ENCODE data around the gene KIRREL1. TPM values are rescaled to one million over a fixed set of nuclear protein-coding genes. Genes with fewer than 3 reads are reported as not detected.

Gene KIRREL1
- total and polyA plus RNA-seq, 7 donors, result 0.92 to 57.0 (median 29.0) TPM

- intact Hi-C loops (cut with DNase I), result no loop called here
- no peaks in the 10 kb centered on the region for H3K27me3 ChIP-seq
- no peak overlapping the region for H3K4me3 ChIP-seq
- no peaks in the 10 kb centered on the region for H3K9me3 ChIP-seq
- 61 to 74% methylated on average over 4 of the region's 4 CpGs for WGBS, 2 donors
- peaks cover 0 to 74% (median 59%) of the 10 kb centered on the region in 4 donors for H3K4me1 ChIP-seq
- no peaks in the 10 kb centered on the region for H3K36me3 ChIP-seq
- TF ChIP-seq CTCF (IDR thresholded peaks at IDR 0.05) (no peak), POLR2A (IDR thresholded peaks at IDR 0.05) (no peak), EP300 (IDR thresholded peaks at IDR 0.05) (no peak), POLR2AphosphoS5 (IDR thresholded peaks at IDR 0.05) (no peak)
- H3K27ac ChIP-seq, result no peak overlapping the region
- no peak for DNase-seq
Measured at GRCh38 chr1:158046715-158047510, 53.5 kb downstream of the KIRREL1 start.

GRCh38 chr1:158048371-158049067 lies 55.1 kb downstream of the KIRREL1 start:
- Histone ChIP-seq H3K27ac (no peak overlapping the region), H3K9me3 (no peaks in the 10 kb centered on the region), H3K4me3 (no peak overlapping the region), H3K27me3 (no peaks in the 10 kb centered on the region), H3K36me3 (no peaks in the 10 kb centered on the region), H3K4me1 (peaks cover 0 to 77% (median 50%) of the 10 kb centered on the region in 4 donors)
- intact Hi-C loops (cut with DNase I), result no loop called here
- no peak for DNase-seq
- TF ChIP-seq POLR2AphosphoS5 (IDR thresholded peaks at IDR 0.05), result no peak
- no peak for TF ChIP-seq EP300 (IDR thresholded peaks at IDR 0.05)
- TF ChIP-seq POLR2A (IDR thresholded peaks at IDR 0.05), result no peak
- TF ChIP-seq CTCF (IDR thresholded peaks at IDR 0.05), result no peak
- WGBS, 2 donors, result 67 to 75% methylated on average over 8 of the region's 8 CpGs

- no peak overlapping the region for H3K4me3 ChIP-seq
- H3K36me3 ChIP-seq, result no peaks in the 10 kb centered on the region
- peak overlapping the region in 1 of 4 donors; percentile 41 for H3K27ac ChIP-seq
- WGBS, 2 donors, result 72 to 81% methylated on average over 5 of the region's 5 CpGs
- DNase-seq, result no peak
- intact Hi-C loops (cut with DNase I), result no loop called here
- H3K27me3 ChIP-seq, result no peaks in the 10 kb centered on the region
- H3K9me3 ChIP-seq, result no peaks in the 10 kb centered on the region
- TF ChIP-seq EP300 (IDR thresholded peaks at IDR 0.05) (no peak), POLR2A (IDR thresholded peaks at IDR 0.05) (no peak), POLR2AphosphoS5 (IDR thresholded peaks at IDR 0.05) (no peak)
- H3K4me1 ChIP-seq, result peaks cover 0 to 70% (median 45%) of the 10 kb centered on the region in 4 donors
Measured at GRCh38 chr1:158049853-158050252, 56.4 kb downstream of the KIRREL1 start.

GRCh38 chr1:158053276-158053675 lies 59.8 kb downstream of the KIRREL1 start:
- Histone ChIP-seq H3K4me3 (no peak overlapping the region), H3K27me3 (no peaks in the 10 kb centered on the region), H3K36me3 (no peaks in the 10 kb centered on the region), H3K4me1 (peaks cover 0 to 62% (median 55%) of the 10 kb centered on the region in 4 donors), H3K27ac (no peak overlapping the region), H3K9me3 (no peaks in the 10 kb centered on the region)
- no peak for DNase-seq
- intact Hi-C loops (cut with DNase I), result no loop called here
- TF ChIP-seq EP300 (IDR thresholded peaks at IDR 0.05) (no peak), POLR2A (IDR thresholded peaks at IDR 0.05) (no peak), CTCF (IDR thresholded peaks at IDR 0.05) (no peak), POLR2AphosphoS5 (IDR thresholded peaks at IDR 0.05) (no peak)

- H3K9me3 ChIP-seq, result no peaks in the 10 kb centered on the region
- H3K4me3 ChIP-seq, result no peak overlapping the region
- H3K27ac ChIP-seq, result no peak overlapping the region
- WGBS, 2 donors, result 93 to 96% methylated on average over 4 of the region's 4 CpGs
- no peak for DNase-seq
- intact Hi-C loops (cut with DNase I), result no loop called here
- TF ChIP-seq EP300 (IDR thresholded peaks at IDR 0.05) (no peak), POLR2AphosphoS5 (IDR thresholded peaks at IDR 0.05) (no peak), POLR2A (IDR thresholded peaks at IDR 0.05) (no peak), CTCF (IDR thresholded peaks at IDR 0.05) (no peak)
- no peaks in the 10 kb centered on the region for H3K27me3 ChIP-seq
- no peaks in the 10 kb centered on the region for H3K36me3 ChIP-seq
- peaks cover 0 to 54% (median 51%) of the 10 kb centered on the region in 4 donors for H3K4me1 ChIP-seq
Measured at GRCh38 chr1:158054721-158055120, 61.3 kb downstream of the KIRREL1 start.
